Activated naive CD4-positive, alpha-beta T cell treated with anti-CD3 and anti-CD28 coated beads, Interleukin-2, amount 50 U/mL, for 24 hours (primary cell): Measurements from ENCODE around the gene PHIP.

Source experiments
- H3K27ac Mint-ChIP-seq: one replicate; pipeline ENCODE4 v1.8.0; 2021; ENCODE audit warnings: mild to moderate bottlenecking, mixed read lengths
- H3K27me3 Mint-ChIP-seq: one replicate; pipeline ENCODE4 v1.8.0; 2021; ENCODE audit warnings: mixed read lengths
- H3K36me3 Mint-ChIP-seq: one replicate; pipeline ENCODE4 v1.8.0; 2021; ENCODE audit warnings: mixed read lengths
- H3K4me1 Mint-ChIP-seq: one replicate; pipeline ENCODE4 v1.8.0; 2021; ENCODE audit warnings: mixed read lengths
- H3K4me3 Mint-ChIP-seq: one replicate; pipeline ENCODE4 v1.8.0; 2021; ENCODE audit warnings: mild to moderate bottlenecking, mixed read lengths
- H3K9me3 Mint-ChIP-seq: one replicate; pipeline ENCODE4 v1.8.0; 2021; ENCODE audit warnings: mixed read lengths

The PHIP gene

DNA sequence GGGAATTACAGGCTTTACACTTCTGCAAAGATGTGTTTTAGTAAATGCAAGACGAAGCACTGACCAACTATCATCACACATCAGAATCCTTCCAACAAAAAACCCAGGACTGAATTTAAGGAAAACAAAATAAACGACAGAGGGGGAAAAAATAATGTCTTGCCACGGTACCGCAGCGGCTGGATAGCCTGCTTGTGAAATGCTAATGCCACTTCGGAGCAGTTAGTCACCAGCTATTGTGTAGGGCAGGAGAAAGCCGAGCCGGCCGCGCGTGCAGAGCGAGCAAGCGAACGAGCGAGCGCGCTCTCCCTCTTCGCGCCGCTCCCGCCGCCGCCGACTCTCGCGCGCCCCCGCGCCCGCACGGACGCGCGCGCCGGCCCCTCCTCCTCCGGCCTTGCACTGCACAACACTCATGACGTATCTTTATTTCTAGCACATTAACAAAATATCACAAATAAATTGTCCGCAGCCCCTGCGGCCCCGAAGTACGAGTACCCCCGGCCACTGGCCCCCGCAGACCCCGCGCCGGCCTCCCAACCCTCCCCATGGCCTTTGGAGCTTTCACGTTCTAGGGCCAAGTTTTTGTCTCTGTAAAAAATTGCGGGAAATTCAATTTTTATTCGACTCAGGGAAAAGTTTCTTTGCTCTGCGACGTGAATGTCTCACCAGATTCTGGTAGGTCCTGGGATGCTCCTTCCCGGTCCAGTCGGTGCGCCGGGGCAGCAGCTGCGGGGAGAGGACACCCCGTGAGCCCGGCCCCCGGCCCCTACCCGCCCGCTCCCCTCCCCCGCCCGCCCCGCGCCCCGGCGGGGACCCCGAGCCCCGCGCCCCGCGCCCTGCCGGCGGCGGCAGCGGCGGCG, 1.0 kb downstream of the PHIP start:
- Mint-ChIP-seq H3K4me3 (peak overlapping the region; percentile 95), H3K36me3 (peaks cover 3% of the 10 kb centered on the region), H3K9me3 (no peaks in the 10 kb centered on the region), H3K4me1 (peaks cover 56% of the 10 kb centered on the region), H3K27me3 (peaks cover 2% of the 10 kb centered on the region), H3K27ac (peak overlapping the region; percentile 95)

DNA sequence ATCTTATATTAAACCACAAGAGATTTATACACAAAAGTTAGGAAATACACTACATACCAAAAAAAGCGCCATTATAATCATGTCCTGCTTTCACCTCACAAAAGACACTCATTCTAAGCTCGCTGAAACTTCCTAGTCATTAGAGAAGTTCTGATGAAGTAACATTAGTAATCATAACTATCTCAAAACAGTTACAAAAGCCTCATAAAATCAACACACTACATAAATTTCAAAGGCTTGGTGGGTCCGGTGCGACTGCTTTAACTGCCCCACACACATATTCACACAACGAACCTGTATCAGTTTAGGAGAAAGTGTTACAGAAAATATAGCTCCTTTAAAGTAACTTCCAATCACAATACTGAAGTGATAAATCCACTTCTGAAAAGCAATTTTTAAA, 1.9 kb downstream of the PHIP start:
- Mint-ChIP-seq H3K27ac (peak overlapping the region; percentile 95), H3K36me3 (peaks cover 4% of the 10 kb centered on the region), H3K9me3 (no peaks in the 10 kb centered on the region), H3K27me3 (no peaks in the 10 kb centered on the region), H3K4me3 (peak overlapping the region; percentile 95), H3K4me1 (peaks cover 64% of the 10 kb centered on the region)

DNA sequence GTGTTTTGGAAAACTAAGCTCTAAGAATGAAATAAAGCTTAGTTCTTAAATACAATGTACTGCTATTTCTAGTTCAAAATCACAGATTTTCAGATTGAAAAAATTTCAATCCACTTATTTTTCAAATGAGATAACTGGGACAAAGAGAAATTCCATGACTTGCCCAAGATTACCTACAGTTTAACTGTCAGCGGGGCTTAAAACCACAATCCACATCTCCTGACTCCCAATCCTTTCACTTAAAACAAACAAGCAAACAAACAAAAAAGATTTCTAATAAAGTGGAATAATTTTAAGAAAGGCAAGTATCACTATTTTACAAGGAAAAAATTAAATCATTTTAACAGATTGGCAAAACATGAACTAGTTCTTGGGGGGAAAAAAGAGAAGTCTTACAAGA, 4.2 kb downstream of the PHIP start:
- no peaks in the 10 kb centered on the region for H3K27me3 Mint-ChIP-seq
- peaks cover 70% of the 10 kb centered on the region for H3K4me1 Mint-ChIP-seq
- no peaks in the 10 kb centered on the region for H3K9me3 Mint-ChIP-seq
- H3K36me3 Mint-ChIP-seq, result peaks cover 10% of the 10 kb centered on the region
- peak overlapping the region; percentile 61 for H3K4me3 Mint-ChIP-seq
- H3K27ac Mint-ChIP-seq, result peak overlapping the region; percentile 35

DNA sequence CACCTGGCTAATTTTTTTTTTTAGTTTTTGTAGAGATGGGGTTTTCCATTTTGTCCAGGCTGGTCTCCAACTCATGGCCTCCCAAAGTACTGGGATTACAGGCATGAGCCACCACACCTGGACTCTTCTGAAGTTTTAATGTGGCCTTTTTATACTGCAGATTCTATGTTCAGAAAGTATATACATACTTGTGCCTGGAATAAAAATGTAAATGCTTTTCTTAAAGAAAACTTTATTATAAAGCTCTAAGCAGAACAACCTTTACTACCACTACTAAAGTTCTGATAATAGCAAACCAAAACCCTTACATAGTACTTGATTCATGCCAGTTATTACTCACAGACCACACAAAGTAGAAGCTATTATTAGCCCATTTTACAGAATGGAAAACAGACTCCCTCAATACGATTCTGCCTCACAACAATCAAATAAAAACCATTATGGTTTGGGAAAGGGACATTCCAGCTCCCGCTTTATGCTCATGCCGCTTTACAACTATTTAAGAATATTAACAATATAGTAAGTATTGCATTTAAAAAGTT, 5.3 kb downstream of the PHIP start:
- H3K4me3 Mint-ChIP-seq, result no peak overlapping the region
- peaks cover 10% of the 10 kb centered on the region for H3K36me3 Mint-ChIP-seq
- no peak overlapping the region for H3K27ac Mint-ChIP-seq
- peaks cover 70% of the 10 kb centered on the region for H3K4me1 Mint-ChIP-seq
- no peaks in the 10 kb centered on the region for H3K9me3 Mint-ChIP-seq
- H3K27me3 Mint-ChIP-seq, result no peaks in the 10 kb centered on the region

DNA sequence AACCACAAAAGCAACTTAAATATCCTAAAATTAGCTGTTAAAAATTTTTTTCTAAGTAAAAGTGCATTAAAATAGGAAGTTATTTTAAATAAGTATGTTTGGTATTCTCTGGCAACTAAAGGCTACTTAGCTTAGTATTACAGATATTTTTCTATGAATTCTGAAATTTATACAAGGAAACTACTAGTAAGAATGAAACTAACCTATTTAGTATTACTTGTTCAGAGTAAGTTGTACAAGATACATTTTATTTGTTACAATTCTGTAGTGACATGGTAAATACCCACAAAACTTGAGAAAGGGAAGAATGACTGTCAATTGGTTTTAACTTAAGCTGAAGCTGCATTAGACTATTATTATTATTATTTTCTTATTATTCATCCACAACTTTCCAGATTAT, 6.5 kb downstream of the PHIP start:
- Mint-ChIP-seq H3K36me3 (peaks cover 12% of the 10 kb centered on the region), H3K9me3 (no peaks in the 10 kb centered on the region), H3K27me3 (no peaks in the 10 kb centered on the region), H3K4me3 (no peak overlapping the region), H3K27ac (no peak overlapping the region), H3K4me1 (peaks cover 77% of the 10 kb centered on the region)

DNA sequence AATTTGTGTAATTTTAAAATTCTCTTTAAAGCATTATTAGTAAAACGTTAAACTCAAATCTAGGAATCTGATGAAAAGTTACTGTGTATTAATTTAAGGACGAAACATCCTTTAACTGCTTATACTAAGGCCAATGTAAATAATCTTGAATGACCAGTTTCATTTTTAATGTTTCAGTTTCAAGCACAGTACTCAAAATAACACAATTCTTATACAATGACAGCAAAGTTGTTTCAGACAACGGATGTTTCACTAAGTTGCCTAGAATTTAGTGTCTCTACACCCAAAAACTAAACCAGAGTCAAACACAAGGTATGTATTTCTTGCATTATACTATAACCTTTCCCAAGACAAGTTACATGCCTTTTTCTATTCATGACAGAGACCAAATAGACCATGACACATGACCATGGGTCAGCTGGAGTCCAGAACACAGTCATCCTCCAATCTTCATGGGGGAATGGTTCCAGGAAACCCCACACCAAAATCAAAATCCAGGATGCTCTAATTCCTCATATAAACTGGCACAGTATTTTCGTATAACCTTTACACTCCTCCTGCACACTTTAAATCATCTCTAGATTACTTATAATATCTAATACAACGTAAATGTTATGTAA, 7.7 kb downstream of the PHIP start:
- no peak overlapping the region for H3K27ac Mint-ChIP-seq
- no peaks in the 10 kb centered on the region for H3K27me3 Mint-ChIP-seq
- H3K36me3 Mint-ChIP-seq, result peaks cover 12% of the 10 kb centered on the region
- no peaks in the 10 kb centered on the region for H3K9me3 Mint-ChIP-seq
- peaks cover 71% of the 10 kb centered on the region for H3K4me1 Mint-ChIP-seq
- H3K4me3 Mint-ChIP-seq, result no peak overlapping the region

DNA sequence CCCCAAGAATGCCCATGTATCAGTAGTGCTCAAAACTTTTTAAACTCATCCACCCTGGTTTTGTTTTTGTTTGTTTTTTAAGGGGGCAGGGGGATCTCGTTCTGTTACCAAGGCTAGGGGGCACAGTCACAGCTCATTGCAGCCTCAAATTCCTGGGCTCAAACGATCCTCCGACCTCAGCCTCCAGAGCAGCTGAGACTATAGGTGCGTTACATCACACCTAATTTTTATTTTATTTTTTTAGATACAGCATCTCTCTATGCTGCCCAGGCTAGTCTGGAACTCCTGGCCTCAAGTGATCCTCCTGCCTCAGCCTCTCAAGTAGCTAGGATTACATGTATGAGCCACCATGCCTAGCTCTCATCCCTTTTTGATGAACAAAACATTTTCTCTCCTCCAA, 11.2 kb downstream of the PHIP start:
- peaks cover 8% of the 10 kb centered on the region for H3K36me3 Mint-ChIP-seq
- peaks cover 38% of the 10 kb centered on the region for H3K4me1 Mint-ChIP-seq
- H3K27me3 Mint-ChIP-seq, result no peaks in the 10 kb centered on the region
- H3K9me3 Mint-ChIP-seq, result no peaks in the 10 kb centered on the region
- peak overlapping the region; percentile 43 for H3K27ac Mint-ChIP-seq
- H3K4me3 Mint-ChIP-seq, result no peak overlapping the region

DNA sequence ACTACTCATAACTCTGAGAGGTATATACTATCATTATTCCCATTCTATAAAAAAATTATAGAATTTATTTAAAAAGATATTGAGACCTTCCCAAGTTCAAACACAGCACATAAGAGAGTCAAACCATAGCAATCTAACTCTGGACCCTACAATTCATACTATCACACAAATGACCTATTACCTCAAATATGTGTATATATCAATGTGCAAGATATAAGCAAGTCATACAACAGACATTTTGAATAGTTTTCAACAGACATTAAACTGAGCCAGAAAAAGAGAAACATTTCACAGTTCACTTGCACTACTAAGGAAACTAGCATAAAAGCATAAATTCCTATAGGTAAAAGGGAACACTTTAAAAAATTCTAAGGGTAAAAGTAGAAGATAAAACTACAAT, 11.7 kb downstream of the PHIP start:
- no peaks in the 10 kb centered on the region for H3K9me3 Mint-ChIP-seq
- H3K36me3 Mint-ChIP-seq, result peaks cover 8% of the 10 kb centered on the region

DNA sequence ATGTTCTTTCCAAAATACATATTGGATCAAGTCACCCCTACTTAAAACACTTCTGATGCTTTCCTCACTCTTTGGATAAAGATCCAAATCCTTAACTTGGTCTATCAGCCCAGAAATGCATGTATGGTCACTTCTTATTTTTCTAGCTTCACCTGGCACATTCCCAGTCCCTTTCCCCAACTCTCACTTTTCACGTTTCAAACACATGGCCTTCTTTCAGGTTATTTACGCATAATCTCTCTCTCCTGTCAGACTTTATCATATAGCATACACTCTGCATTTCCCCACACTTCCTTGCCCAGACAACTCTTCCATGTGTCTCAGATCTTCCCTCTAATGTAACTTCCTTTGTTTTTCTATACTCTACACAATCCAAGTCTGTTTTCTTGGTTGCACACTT, 12.8 kb downstream of the PHIP start:
- Mint-ChIP-seq H3K9me3 (no peaks in the 10 kb centered on the region), H3K4me3 (no peak overlapping the region), H3K27me3 (no peaks in the 10 kb centered on the region), H3K4me1 (peaks cover 23% of the 10 kb centered on the region), H3K27ac (no peak overlapping the region), H3K36me3 (peaks cover 4% of the 10 kb centered on the region)

More for the DNA sequence above, 11.7 kb downstream of the PHIP start:
- Mint-ChIP-seq H3K4me1 (peaks cover 34% of the 10 kb centered on the region), H3K27ac (no peak overlapping the region), H3K27me3 (no peaks in the 10 kb centered on the region), H3K4me3 (no peak overlapping the region)

DNA sequence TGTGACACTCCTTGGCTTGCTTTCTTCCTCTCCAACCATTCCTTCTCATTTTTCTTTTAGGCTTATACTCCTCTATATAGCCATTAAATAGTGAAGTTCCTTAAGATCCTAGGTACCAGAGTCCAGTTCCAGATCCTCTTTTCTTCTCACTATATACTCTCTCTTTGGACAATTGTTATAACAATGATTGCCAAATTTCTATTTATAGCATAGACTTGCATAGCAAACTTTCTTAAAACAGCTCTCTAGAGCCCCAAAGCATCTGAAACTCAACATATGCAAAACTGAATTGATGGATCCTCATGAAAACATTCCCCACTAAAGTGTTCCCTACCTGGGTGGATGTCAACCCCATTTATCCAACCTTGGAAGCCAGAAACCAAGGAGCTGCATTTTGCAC, 13.4 kb downstream of the PHIP start:
- no peaks in the 10 kb centered on the region for H3K9me3 Mint-ChIP-seq
- H3K27ac Mint-ChIP-seq, result no peak overlapping the region
- no peak overlapping the region for H3K4me3 Mint-ChIP-seq
- no peaks in the 10 kb centered on the region for H3K27me3 Mint-ChIP-seq
- peaks cover 6% of the 10 kb centered on the region for H3K36me3 Mint-ChIP-seq
- peaks cover 24% of the 10 kb centered on the region for H3K4me1 Mint-ChIP-seq

DNA sequence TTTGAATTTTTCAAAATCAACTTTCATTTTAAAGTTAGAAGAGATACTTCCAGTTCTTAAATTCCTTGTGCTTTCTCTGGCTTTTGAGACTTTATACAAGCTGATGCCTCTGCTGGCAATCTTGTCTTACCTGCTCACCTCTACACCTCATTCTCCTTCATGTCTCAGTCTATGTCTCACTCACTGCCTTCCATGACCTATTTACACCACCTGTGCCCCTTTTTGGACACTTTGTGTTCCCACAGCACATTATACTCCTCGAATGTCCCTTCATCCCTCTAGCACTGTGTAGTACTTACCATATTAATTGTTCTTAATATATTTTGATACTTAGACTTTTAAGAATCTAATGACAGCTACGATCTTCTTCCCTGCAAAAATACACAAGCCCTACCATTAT, 15.3 kb downstream of the PHIP start:
- Mint-ChIP-seq H3K9me3 (no peaks in the 10 kb centered on the region), H3K27ac (no peak overlapping the region), H3K4me3 (no peak overlapping the region), H3K4me1 (peaks cover 21% of the 10 kb centered on the region), H3K36me3 (peaks cover 14% of the 10 kb centered on the region), H3K27me3 (no peaks in the 10 kb centered on the region)

DNA sequence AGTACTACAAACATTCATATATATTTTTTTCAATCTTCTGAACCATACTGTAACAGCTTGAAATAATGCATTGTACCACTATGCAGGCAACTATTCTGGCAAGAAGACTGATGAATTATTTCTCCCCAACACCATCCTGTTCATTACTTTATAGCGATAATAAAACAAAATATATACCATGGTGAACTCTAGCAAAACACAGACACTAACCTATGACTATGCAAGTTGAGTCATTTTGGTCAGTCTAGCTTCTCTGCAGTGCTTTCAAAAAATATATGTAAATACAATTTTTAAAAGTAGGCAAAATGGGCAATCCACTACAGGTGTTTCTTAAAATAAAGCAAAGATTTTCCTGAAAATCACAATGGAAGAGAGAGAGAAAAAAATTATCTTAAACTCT, 20.3 kb downstream of the PHIP start:
- H3K27me3 Mint-ChIP-seq, result no peaks in the 10 kb centered on the region
- H3K9me3 Mint-ChIP-seq, result peaks cover 4% of the 10 kb centered on the region
- peaks cover 33% of the 10 kb centered on the region for H3K36me3 Mint-ChIP-seq
- H3K4me1 Mint-ChIP-seq, result peaks cover 28% of the 10 kb centered on the region
- no peak overlapping the region for H3K27ac Mint-ChIP-seq
- no peak overlapping the region for H3K4me3 Mint-ChIP-seq

DNA sequence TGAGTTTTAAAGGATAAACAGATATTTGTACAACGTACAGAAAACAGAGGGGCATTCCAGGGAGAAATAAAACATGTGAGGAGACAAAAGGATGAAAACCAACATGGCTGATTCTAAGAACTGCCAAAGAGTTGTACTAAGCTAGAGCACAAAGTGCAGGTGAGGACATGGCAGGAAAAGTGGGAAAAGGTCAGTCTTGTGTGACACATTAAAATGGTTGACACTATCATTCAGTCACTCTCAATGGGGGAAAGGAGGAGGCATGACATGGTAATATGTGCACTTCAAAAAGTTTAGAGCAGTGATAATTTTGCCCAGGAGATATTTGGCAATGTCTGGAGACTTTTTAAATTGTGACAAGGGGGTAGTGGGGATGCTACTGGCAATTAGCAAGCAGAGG, 21.8 kb downstream of the PHIP start:
- Mint-ChIP-seq H3K27ac (peak overlapping the region; percentile 88), H3K27me3 (no peaks in the 10 kb centered on the region), H3K9me3 (peaks cover 4% of the 10 kb centered on the region), H3K4me1 (peaks cover 36% of the 10 kb centered on the region), H3K36me3 (peaks cover 45% of the 10 kb centered on the region), H3K4me3 (no peak overlapping the region)

DNA sequence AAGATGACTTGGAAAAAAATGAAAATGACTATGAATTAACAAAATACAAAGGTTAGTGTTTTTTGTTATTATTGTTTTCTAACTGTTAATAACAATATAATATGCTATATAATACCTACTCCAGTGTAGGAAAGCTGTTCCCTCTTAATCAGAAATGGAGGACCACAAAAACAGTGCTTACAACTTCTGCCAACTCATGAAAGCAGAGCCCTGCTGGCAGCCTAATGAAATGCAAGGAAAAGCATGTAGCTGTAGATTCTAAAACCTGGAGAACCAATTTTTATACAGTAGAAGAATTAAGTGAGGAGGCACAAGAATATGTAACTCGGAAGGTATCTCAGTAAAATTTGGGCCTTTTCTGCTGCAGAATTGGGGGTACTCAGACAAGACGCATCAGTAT, 29.4 kb downstream of the PHIP start:
- H3K27me3 Mint-ChIP-seq, result no peaks in the 10 kb centered on the region
- H3K27ac Mint-ChIP-seq, result no peak overlapping the region
- H3K4me1 Mint-ChIP-seq, result peaks cover 69% of the 10 kb centered on the region
- no peaks in the 10 kb centered on the region for H3K9me3 Mint-ChIP-seq
- no peak overlapping the region for H3K4me3 Mint-ChIP-seq
- peaks cover 25% of the 10 kb centered on the region for H3K36me3 Mint-ChIP-seq

DNA sequence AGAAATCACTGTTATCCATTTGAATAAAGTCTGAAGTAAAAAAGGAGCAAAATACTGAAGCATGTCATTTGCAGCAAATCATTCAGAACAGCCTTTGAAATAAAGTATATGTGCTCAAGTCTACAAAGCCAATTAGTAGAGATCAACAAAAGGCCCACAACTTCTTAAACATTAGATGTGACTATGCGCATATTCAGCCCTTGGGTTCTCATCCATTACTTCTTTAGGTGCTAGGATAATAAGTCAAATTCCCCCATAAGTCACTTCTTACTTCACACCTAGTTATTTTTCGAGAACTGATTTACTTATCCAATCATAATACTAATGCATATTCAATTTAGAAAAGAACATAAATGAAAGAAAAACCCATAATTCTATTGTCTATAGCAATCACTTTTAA, 31.0 kb downstream of the PHIP start:
- peaks cover 78% of the 10 kb centered on the region for H3K4me1 Mint-ChIP-seq
- no peak overlapping the region for H3K4me3 Mint-ChIP-seq
- peaks cover 22% of the 10 kb centered on the region for H3K36me3 Mint-ChIP-seq
- no peaks in the 10 kb centered on the region for H3K9me3 Mint-ChIP-seq
- no peaks in the 10 kb centered on the region for H3K27me3 Mint-ChIP-seq
- H3K27ac Mint-ChIP-seq, result no peak overlapping the region

DNA sequence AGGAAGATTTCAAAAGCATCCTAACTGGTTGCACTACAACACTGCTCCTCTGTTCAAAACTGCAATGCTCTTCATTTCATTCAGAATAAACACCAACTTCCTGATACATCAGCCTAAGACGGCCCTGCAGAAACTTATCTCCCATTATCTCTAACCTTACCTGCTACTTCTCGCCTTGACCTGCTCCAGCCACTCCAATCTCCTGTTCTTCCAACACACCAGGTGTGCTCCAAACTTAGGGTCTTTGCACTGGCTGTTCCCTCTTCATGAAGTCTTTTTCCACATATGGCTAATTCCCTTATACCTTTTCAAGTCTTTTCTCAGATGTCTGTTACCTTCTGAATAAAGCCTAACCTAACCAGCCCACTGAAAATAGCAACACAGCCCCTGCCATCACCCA, 32.1 kb downstream of the PHIP start:
- no peak overlapping the region for H3K27ac Mint-ChIP-seq
- peaks cover 18% of the 10 kb centered on the region for H3K36me3 Mint-ChIP-seq
- H3K9me3 Mint-ChIP-seq, result no peaks in the 10 kb centered on the region
- no peak overlapping the region for H3K4me3 Mint-ChIP-seq
- H3K27me3 Mint-ChIP-seq, result no peaks in the 10 kb centered on the region
- H3K4me1 Mint-ChIP-seq, result peaks cover 73% of the 10 kb centered on the region
